ENCODE results near the gene ABCC5. TPM values are rescaled to one million over a fixed set of nuclear protein-coding genes. Genes with fewer than 3 reads are reported as not detected.

Gene ABCC5
- total RNA-seq, 4 donors from 2014 or later, result 34.9 to 61.2 (median 45.0) TPM

DNA sequence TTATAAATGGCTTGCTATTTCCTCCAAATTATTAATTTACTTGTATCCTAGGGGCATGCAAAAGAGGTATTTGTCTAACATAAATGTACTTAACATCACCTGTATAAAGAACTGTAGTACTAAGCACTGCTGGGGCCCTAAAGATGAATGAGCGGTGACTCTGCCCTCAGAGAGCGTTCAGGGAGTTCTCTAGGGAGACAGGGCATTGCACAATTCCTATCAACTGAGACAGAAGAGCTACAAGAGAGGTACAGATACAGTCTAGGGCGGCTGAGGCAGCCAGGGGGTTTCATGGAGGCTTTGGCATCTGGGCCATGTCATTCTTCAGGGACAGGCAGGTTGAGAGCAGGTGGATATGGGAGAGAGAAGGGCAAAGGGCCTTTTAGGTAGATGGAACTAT lies 93.1 kb downstream of the ABCC5 start:
- no peak for DNase-seq (ENCODE audit: low spot score in 2 of 2)
- Histone ChIP-seq H3K9me3 (no peaks in the 10 kb centered on the region), H3K36me3 (peaks cover 0 to 100% (median 5%) of the 10 kb centered on the region in 3 donors), H3K4me3 (no peak overlapping the region), H3K4me1 (no peaks in the 10 kb centered on the region), H3K27me3 (no peaks in the 10 kb centered on the region), H3K27ac (no peak overlapping the region)
- 94 to 95% methylated on average over 3 of the region's 3 CpGs for WGBS, 2 donors
- TF ChIP-seq POLR2A (IDR thresholded peaks at IDR 0.05), result no peak
- TF ChIP-seq, protein P1, sequence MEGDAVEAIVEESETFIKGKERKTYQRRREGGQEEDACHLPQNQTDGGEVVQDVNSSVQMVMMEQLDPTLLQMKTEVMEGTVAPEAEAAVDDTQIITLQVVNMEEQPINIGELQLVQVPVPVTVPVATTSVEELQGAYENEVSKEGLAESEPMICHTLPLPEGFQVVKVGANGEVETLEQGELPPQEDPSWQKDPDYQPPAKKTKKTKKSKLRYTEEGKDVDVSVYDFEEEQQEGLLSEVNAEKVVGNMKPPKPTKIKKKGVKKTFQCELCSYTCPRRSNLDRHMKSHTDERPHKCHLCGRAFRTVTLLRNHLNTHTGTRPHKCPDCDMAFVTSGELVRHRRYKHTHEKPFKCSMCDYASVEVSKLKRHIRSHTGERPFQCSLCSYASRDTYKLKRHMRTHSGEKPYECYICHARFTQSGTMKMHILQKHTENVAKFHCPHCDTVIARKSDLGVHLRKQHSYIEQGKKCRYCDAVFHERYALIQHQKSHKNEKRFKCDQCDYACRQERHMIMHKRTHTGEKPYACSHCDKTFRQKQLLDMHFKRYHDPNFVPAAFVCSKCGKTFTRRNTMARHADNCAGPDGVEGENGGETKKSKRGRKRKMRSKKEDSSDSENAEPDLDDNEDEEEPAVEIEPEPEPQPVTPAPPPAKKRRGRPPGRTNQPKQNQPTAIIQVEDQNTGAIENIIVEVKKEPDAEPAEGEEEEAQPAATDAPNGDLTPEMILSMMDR (IDR thresholded peaks at IDR 0.05), result no peak
- TF ChIP-seq EP300 (IDR thresholded peaks at IDR 0.05), result no peak

DNA sequence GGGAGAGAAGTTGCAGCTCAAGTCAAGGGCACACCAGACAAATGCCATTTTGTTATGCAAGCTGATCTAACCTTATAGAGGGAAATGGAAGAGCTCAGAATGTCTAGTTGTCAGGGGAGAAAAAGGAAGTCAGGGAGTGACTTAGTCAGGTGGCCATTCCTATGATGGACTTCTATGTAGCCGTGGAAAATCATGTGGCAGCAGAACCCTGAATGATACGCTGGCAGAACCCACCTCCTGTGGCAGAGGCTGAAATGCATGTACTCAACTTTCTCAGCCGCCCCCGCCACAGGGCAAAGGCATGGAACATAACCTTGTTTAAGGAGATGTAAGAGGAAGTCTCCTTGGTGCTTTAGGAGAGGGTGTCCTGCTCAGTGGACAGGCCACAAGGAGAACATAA lies 95.3 kb downstream of the ABCC5 start:
- TF ChIP-seq, protein P1 (IDR thresholded peaks at IDR 0.05), result no peak
- TF ChIP-seq POLR2A (IDR thresholded peaks at IDR 0.05) (no peak), EP300 (IDR thresholded peaks at IDR 0.05) (no peak)
- no peaks in the 10 kb centered on the region for H3K4me1 ChIP-seq
- peaks cover 0 to 80% (median 5%) of the 10 kb centered on the region in 3 donors for H3K36me3 ChIP-seq
- DNase-seq (ENCODE audit: low spot score in 2 of 2), result no peak
- H3K27me3 ChIP-seq, result no peaks in the 10 kb centered on the region
- no peak overlapping the region for H3K27ac ChIP-seq
- H3K4me3 ChIP-seq, result no peak overlapping the region
- no peaks in the 10 kb centered on the region for H3K9me3 ChIP-seq
- WGBS, 2 donors, result 84 to 98% methylated on average over 4 of the region's 4 CpGs

DNA sequence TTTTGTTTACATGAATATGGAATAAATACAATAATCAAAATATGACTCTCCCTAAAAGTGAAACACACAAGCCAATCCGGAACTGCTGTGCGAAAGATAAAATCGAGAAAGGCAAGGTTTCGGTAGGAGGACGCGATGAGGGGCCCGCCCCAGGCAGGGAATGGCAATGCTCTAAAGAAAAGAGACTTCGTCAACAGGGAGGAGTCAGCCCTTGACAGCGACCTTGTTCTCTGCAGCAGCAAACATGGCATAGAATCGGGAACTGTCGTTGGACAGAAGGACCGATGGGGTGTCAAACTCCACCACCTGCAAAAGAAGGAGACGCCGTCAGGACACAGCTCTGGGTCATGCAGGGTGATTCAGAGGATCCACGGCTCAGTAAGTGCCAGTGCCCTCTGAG lies 96.6 kb downstream of the ABCC5 start:
- H3K4me1 ChIP-seq, result no peaks in the 10 kb centered on the region
- peaks cover 0 to 67% (median 5%) of the 10 kb centered on the region in 3 donors for H3K36me3 ChIP-seq
- WGBS, 2 donors, result 90 to 91% methylated on average over 15 of the region's 15 CpGs
- H3K27ac ChIP-seq, result no peak overlapping the region
- no peak overlapping the region for H3K4me3 ChIP-seq
- TF ChIP-seq, protein P1 (IDR thresholded peaks at IDR 0.05), result no peak
- TF ChIP-seq EP300 (IDR thresholded peaks at IDR 0.05) (no peak), POLR2A (IDR thresholded peaks at IDR 0.05) (no peak)
- no peaks in the 10 kb centered on the region for H3K27me3 ChIP-seq
- no peak for DNase-seq (ENCODE audit: low spot score in 2 of 2)
- no peaks in the 10 kb centered on the region for H3K9me3 ChIP-seq

DNA sequence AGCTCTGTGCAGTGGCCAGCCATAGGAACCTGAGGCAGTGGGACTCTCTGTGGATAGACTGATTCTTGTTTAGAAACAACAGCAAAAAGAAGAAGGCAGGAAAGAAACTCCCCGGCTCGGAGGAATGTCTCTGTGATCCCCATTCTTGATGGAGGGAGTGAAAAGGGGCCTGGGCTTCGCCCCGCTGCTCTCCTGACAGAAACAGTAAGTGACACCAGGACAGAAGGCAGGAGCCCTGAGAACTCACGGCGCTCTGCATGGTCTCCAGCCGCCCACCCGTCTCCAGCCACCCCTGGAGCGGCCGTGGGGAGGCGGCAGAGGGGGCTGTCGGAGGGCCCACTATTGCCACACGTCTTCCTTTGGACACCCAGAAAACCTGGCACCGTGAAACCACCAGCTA lies 97.3 kb downstream of the ABCC5 start:
- H3K9me3 ChIP-seq, result no peaks in the 10 kb centered on the region
- DNase-seq (ENCODE audit: low spot score in 2 of 2), result no peak
- WGBS, 2 donors, result 85 to 86% methylated on average over 14 of the region's 14 CpGs
- no peak overlapping the region for H3K4me3 ChIP-seq
- H3K36me3 ChIP-seq, result peaks cover 0 to 60% (median 5%) of the 10 kb centered on the region in 3 donors
- H3K27ac ChIP-seq, result no peak overlapping the region
- no peaks in the 10 kb centered on the region for H3K4me1 ChIP-seq
- no peaks in the 10 kb centered on the region for H3K27me3 ChIP-seq
- no peak for TF ChIP-seq POLR2A (IDR thresholded peaks at IDR 0.05)

DNA sequence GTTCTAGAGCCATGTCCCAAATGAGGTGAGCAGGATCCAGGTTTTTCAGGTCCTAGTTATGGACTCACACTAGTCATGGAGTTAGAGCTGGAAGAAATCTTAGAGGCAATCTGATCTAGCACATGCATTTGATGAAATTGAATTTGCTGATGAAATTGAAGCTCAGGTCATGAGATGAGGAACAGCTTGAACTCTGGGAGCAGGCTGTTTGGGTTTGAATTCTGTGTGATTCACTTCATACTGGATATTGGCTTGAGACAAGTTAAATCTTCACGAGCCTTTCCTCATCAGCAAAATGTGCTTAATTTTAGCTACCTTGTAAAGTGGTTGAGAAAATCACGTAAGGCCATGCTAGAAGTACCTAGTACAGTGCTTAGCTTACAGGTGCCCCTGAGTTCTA lies 99.5 kb downstream of the ABCC5 start:
- TF ChIP-seq POLR2A (IDR thresholded peaks at IDR 0.05) (no peak), EP300 (IDR thresholded peaks at IDR 0.05) (no peak)
- TF ChIP-seq, protein P1 (IDR thresholded peaks at IDR 0.05), result no peak
- H3K36me3 ChIP-seq, result peaks cover 0 to 38% (median 0%) of the 10 kb centered on the region in 3 donors
- no peaks in the 10 kb centered on the region for H3K9me3 ChIP-seq
- DNase-seq (ENCODE audit: low spot score in 2 of 2), result no peak
- H3K4me3 ChIP-seq, result no peak overlapping the region
- no peaks in the 10 kb centered on the region for H3K27me3 ChIP-seq
- no peak overlapping the region for H3K27ac ChIP-seq
- H3K4me1 ChIP-seq, result no peaks in the 10 kb centered on the region
- WGBS, 2 donors, result 83 to 86% methylated on average over 2 of the region's 2 CpGs

DNA sequence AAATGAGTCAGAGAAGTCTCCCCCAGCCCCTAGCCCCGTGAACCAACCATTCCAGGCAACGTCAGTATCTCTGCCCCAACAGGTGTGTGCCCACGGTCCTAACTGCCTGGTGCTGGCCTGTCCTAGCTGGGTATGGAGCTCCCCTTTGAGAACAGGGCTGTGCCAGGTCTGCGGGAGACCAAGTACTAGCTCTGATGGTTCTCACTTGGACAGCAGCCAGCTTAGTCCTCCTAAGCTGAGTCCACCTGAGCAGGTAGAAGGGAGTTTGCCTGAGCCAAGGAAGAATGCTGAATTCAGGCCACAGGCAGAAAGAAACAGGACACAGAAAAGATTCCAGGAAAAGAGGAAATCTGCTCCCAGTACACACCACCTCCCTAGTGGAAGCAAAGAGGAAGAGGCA lies 99.9 kb downstream of the ABCC5 start:
- Histone ChIP-seq H3K36me3 (peaks cover 0 to 34% (median 0%) of the 10 kb centered on the region in 3 donors), H3K27ac (no peak overlapping the region), H3K4me3 (no peak overlapping the region), H3K4me1 (no peaks in the 10 kb centered on the region), H3K27me3 (no peaks in the 10 kb centered on the region), H3K9me3 (no peaks in the 10 kb centered on the region)
- 83 to 88% methylated on average over 1 to 4 of the region's 4 CpGs for WGBS, 2 donors
- no peak for DNase-seq (ENCODE audit: low spot score in 2 of 2)
- TF ChIP-seq POLR2A (IDR thresholded peaks at IDR 0.05) (no peak), EP300 (IDR thresholded peaks at IDR 0.05) (no peak)
- TF ChIP-seq, protein P1 (IDR thresholded peaks at IDR 0.05), result no peak

Measured in tibial nerve (tissue), 4 donors.